ENCODE measurements around the gene USP38.
"Not testable (repeated sequence)": the region's sequence is repeated elsewhere in the genome, so short reads cannot be mapped to it uniquely, and the experiment has no call there.

Gene USP38

DNA sequence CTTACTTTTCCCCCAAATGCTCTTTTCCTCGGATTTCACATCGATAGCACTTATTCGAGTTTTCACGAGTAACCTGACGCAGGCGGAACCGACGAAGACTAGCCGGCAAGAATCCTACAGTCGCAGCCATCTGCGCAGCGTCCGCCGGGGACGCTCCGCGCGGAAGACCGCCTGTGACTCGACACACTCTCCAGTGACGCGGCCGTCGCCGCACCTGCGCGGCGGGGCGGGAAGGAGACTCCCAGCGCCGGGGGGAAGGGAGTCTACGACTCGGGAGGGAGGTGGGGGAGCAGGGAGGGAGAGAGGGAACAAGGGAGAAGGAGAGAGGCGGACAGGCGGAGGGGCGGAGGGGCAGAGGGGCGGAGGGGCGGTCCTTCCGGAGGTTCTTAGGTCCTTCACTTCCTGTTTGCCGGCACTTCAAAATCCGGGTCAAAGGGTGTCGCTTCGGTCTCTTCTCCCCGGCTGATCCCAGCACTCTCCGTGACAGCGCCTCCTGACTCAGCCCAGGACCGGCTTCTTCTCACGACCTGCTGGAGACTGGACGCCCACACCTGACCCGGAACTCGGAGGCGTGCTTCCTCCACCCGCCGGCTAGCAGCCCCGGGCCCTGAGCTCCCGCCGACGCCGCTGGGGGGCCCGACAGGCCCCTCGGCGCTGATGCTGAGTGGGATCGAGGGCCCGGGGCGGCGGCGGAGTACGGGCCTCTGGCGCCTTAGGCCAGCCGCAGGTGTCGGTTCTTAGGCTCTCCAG, at the start of gene USP38:
TSS of gene USP38 (plus strand) at position 415 of the 750 bp plus-strand sequence. CDS start 534 bp downstream, outside the sequence.
- peak; percentile 70 to 74 for DNase-seq (ENCODE audit: low spot score in 2 of 2)
- peaks cover 5% of the 10 kb centered on the region for H3K36me3 Mint-ChIP-seq
- peak within 1 kb of the TSS; percentile 97 for H3K27ac Mint-ChIP-seq
- peak; percentile 82 for ATAC-seq (ENCODE audit: low read depth)
- H3K9me3 Mint-ChIP-seq, result no peaks in the 10 kb centered on the region
- peaks cover 29% of the 10 kb centered on the region for H3K4me1 Mint-ChIP-seq
- no peaks in the 10 kb centered on the region for H3K27me3 Mint-ChIP-seq
- H3K4me3 Mint-ChIP-seq, result peak within 1 kb of the TSS; percentile 87

DNA sequence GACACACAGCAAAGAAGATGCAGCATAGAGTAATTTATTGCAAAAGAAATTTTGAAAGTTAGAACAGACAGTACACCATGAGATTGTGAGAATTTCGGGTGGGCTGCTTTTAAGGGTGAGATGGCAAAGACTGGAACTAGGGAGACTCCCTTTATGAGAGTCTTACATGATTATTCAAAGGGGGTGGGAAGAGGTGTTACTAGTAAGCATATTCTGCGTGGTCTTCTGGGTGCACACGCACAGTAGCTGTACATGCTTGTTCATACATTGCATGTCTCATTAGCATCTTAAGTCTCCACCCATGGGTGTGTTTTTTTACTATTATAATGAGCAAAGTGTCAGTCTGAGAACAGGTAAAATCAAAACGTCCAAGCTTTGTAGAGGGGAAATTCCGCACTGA, 49.4 kb upstream of the USP38 start:
- H3K36me3 Mint-ChIP-seq, result no peaks in the 10 kb centered on the region
- ATAC-seq (ENCODE audit: low read depth), result no peak
- DNase-seq (ENCODE audit: low spot score in 2 of 2), result no peak
- no peaks in the 10 kb centered on the region for H3K27me3 Mint-ChIP-seq
- no peak overlapping the region for H3K4me3 Mint-ChIP-seq
- H3K4me1 Mint-ChIP-seq, result no peaks in the 10 kb centered on the region
- H3K9me3 Mint-ChIP-seq, result no peaks in the 10 kb centered on the region
- no peak overlapping the region for H3K27ac Mint-ChIP-seq

- no peak overlapping the region for H3K27ac Mint-ChIP-seq
- ATAC-seq (ENCODE audit: low read depth), result no peak
- DNase-seq (ENCODE audit: low spot score in 2 of 2), result no peak
- peaks cover 21% of the 10 kb centered on the region for H3K9me3 Mint-ChIP-seq
- H3K4me1 Mint-ChIP-seq, result no peaks in the 10 kb centered on the region
- H3K36me3 Mint-ChIP-seq, result peaks cover 11% of the 10 kb centered on the region
- H3K4me3 Mint-ChIP-seq, result no peak overlapping the region
- peaks cover 2% of the 10 kb centered on the region for H3K27me3 Mint-ChIP-seq
These were observed 44.0 kb upstream of the USP38 start for GRCh38 chr4:143140696-143141095.

DNA sequence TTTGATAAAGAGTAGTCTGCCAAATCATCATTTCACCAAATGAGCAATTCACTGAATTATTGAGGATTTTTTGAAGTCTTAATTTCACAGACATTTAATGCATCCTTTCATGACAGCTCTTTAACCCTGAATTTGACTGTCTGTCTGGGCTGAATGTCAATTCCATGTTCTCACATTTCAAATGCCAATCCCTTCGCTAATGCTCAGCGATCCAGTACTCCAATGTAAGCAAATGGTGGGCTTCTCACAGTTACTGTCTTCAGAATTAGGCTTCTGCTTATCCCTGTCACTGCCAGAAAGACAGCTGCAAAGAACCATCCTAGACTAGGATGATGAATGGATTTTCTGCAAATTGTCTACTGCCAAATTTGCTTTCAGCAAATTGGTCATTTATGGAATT, 36.2 kb upstream of the USP38 start:
- peaks cover 2% of the 10 kb centered on the region for H3K36me3 Mint-ChIP-seq
- DNase-seq (ENCODE audit: low spot score in 2 of 2), result no peak
- no peak overlapping the region for H3K4me3 Mint-ChIP-seq
- no peaks in the 10 kb centered on the region for H3K27me3 Mint-ChIP-seq
- H3K27ac Mint-ChIP-seq, result no peak overlapping the region
- ATAC-seq (ENCODE audit: low read depth), result no peak
- peaks cover 39% of the 10 kb centered on the region for H3K9me3 Mint-ChIP-seq
- no peaks in the 10 kb centered on the region for H3K4me1 Mint-ChIP-seq

- DNase-seq (ENCODE audit: low spot score in 2 of 2) (no peak), ATAC-seq (ENCODE audit: low read depth) (no peak)
- Mint-ChIP-seq H3K36me3 (peaks cover 12% of the 10 kb centered on the region), H3K27me3 (no peaks in the 10 kb centered on the region), H3K4me3 (no peak overlapping the region), H3K27ac (no peak overlapping the region), H3K4me1 (no peaks in the 10 kb centered on the region), H3K9me3 (peaks cover 23% of the 10 kb centered on the region)
These were observed 27.9 kb upstream of the USP38 start for GRCh38 chr4:143156853-143157252.

DNA sequence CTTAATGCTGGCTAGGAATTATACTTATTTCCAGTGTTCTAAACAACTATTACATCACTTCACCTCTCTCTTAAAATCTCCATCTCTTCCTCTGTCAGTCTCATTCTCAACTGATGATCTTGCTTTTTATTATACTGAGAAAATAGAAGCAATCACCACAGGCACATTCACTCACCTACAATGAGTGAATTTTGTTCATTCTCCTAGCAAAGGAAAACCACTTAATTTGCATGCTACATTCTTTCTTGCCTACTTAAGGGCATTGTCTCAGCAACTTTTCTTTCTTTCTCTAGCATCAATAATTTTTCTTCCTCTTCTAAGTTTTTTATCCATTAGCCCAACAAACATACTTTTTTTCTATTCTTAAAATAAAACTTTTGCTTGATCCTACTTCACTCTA, 21.1 kb upstream of the USP38 start:
- no peak for DNase-seq (ENCODE audit: low spot score in 2 of 2)
- peaks cover 2% of the 10 kb centered on the region for H3K4me1 Mint-ChIP-seq
- H3K27ac Mint-ChIP-seq, result no peak overlapping the region

GRCh38 chr4:143166722-143167121, 18.0 kb upstream of the USP38 start:
- not testable (repeated sequence) for DNase-seq (ENCODE audit: low spot score in 2 of 2); ATAC-seq (ENCODE audit: low read depth); H3K4me3 Mint-ChIP-seq; H3K27ac Mint-ChIP-seq; H3K4me1 Mint-ChIP-seq; H3K27me3 Mint-ChIP-seq; H3K9me3 Mint-ChIP-seq
- peaks cover 15% of the 10 kb centered on the region for H3K36me3 Mint-ChIP-seq

More for the DNA sequence above, 21.1 kb upstream of the USP38 start:
- Mint-ChIP-seq H3K9me3 (peaks cover 5% of the 10 kb centered on the region), H3K27me3 (no peaks in the 10 kb centered on the region), H3K36me3 (peaks cover 11% of the 10 kb centered on the region), H3K4me3 (no peak overlapping the region)
- ATAC-seq (ENCODE audit: low read depth), result no peak

DNA sequence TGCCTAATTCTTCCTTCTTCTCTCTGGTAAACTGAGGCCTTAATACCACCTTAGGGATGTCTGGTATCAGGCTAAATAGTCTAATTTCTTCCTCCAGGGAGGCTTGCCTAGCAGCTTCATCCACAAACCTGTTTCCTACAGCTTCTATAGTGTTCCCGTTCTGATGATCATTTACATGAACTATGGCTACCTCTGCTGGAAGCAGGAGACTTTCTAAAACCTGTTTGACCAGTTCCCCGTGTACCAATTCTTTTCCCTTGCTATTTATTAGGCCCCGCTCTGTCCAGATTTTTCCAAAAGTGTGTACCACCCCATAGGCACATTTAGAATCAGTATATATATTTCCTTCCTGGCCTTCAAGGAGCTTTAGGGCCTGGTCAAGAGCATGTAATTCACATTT, 5.8 kb upstream of the USP38 start:
- no peak for DNase-seq (ENCODE audit: low spot score in 2 of 2)
- peak overlapping the region; percentile 4 for H3K27ac Mint-ChIP-seq

DNA sequence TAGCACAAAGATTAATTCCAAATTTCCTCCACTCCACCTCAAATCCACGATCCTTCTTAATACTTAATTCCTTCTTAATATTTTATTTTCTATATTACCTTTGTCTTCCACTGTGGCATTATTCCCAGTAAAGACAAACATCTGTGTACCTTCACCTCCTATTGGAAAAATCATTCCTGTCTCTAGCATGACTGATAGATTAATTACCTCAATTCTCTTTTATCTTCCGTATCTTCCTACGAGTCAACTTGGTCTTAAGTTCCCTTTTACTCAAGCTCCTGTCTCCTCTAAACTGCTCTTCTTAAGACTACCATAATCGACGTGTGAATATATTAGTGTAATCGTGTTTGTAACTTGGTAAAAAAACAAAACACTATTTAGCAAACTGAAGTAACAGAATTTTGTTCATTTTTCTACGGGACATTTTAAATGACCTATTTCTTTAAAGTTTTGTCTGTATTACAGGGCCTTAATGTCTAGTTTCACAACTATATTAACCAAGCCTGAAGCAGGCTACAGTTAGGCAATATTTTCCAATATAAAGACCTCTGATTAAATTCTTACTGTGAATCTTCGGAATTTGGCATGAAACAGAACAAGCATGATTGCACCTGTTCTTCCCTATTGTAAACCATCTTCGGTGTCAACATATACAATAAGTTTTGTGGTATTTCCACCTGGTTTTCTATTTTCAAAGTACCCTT, 1.1 kb upstream of the USP38 start:
- DNase-seq (ENCODE audit: low spot score in 2 of 2), result no peak
- Mint-ChIP-seq H3K27ac (peak overlapping the region; percentile 97), H3K4me3 (peak overlapping the region; percentile 87), H3K9me3 (peaks cover 4% of the 10 kb centered on the region), H3K36me3 (peaks cover 8% of the 10 kb centered on the region), H3K4me1 (peaks cover 22% of the 10 kb centered on the region), H3K27me3 (no peaks in the 10 kb centered on the region)
- ATAC-seq (ENCODE audit: low read depth), result no peak

More for the DNA sequence above, 5.8 kb upstream of the USP38 start:
- H3K4me3 Mint-ChIP-seq, result no peak overlapping the region
- no peaks in the 10 kb centered on the region for H3K27me3 Mint-ChIP-seq
- ATAC-seq (ENCODE audit: low read depth), result no peak
- peaks cover 20% of the 10 kb centered on the region for H3K36me3 Mint-ChIP-seq
- H3K4me1 Mint-ChIP-seq, result peaks cover 5% of the 10 kb centered on the region
- peaks cover 9% of the 10 kb centered on the region for H3K9me3 Mint-ChIP-seq

DNA sequence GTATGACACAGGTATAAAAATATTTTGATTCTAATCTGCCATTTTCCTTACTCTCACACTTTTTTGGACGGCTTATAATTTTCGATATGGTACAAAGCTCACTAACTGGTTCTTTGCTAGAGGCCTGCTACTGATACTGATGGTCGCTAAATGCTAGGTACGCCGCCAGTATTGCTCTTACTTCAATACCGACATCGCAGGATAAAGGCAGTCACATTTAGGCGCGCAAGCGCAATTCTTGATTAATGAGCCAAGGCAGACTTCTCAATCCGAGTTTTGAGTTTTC, 557 bp upstream of the USP38 start:
- H3K36me3 Mint-ChIP-seq, result peaks cover 3% of the 10 kb centered on the region

DNA sequence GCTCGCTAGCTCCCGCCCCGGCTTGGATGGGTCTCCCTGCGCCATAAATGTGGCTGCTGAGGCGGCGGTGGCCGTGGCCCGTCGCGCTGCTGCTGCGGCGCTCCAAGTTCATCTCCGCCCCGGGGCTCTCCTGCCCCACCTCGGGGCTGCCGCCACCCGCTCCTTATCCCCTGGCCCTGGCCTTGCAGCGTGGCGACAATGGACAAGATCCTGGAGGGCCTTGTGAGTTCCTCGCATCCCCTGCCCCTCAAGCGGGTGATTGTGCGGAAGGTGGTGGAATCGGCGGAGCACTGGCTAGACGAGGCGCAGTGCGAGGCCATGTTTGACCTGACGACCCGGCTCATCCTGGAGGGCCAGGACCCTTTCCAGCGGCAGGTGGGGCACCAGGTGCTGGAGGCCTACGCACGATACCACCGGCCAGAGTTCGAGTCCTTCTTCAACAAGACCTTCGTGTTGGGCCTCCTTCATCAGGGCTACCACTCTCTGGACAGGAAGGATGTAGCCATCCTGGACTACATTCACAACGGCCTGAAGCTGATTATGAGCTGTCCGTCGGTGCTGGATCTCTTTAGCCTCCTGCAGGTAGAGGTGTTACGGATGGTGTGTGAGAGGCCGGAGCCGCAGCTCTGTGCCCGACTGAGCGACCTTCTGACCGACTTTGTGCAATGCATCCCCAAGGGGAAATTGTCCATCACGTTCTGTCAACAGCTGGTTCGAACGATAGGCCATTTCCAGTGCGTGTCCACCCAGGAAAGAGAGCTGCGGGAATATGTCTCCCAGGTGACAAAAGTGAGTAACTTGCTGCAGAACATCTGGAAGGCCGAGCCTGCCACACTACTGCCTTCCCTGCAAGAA, 763 bp downstream of the USP38 start:
- H3K4me1 Mint-ChIP-seq, result peaks cover 32% of the 10 kb centered on the region

More for the DNA sequence above, 557 bp upstream of the USP38 start:
- DNase-seq (ENCODE audit: low spot score in 2 of 2), result no peak
- peaks cover 25% of the 10 kb centered on the region for H3K4me1 Mint-ChIP-seq
- peak; percentile 41 for ATAC-seq (ENCODE audit: low read depth)
- H3K4me3 Mint-ChIP-seq, result peak overlapping the region; percentile 87
- H3K9me3 Mint-ChIP-seq, result no peaks in the 10 kb centered on the region
- H3K27ac Mint-ChIP-seq, result peak overlapping the region; percentile 97
- H3K27me3 Mint-ChIP-seq, result no peaks in the 10 kb centered on the region

DNA sequence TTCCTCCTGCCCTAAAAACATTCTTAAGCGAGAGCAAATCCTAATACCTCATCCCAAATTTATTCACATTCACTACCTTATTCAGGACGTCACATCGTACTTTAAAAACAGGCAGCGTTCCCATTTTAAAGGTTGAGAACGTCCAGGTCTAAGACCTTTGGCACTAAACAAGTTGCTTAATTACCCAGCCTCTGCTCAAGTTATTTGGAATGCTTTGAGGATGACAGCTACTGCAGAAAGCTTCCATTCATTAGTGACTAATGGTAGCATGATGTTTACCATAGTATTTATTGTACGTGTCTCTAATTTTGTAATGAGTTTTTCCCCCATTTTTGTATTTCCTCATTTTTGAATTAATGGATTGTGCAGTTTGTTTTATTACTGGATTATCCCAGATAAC, 1.5 kb downstream of the USP38 start:
- H3K4me3 Mint-ChIP-seq, result peak overlapping the region; percentile 87
- DNase-seq (ENCODE audit: low spot score in 2 of 2) (no peak), ATAC-seq (ENCODE audit: low read depth) (no peak)
- H3K27me3 Mint-ChIP-seq, result no peaks in the 10 kb centered on the region
- H3K36me3 Mint-ChIP-seq, result peaks cover 6% of the 10 kb centered on the region
- H3K27ac Mint-ChIP-seq, result peak overlapping the region; percentile 97
- H3K4me1 Mint-ChIP-seq, result peaks cover 35% of the 10 kb centered on the region
- no peaks in the 10 kb centered on the region for H3K9me3 Mint-ChIP-seq

More for the DNA sequence above, 763 bp downstream of the USP38 start:
- ATAC-seq (ENCODE audit: low read depth) (peak; percentile 6), DNase-seq (ENCODE audit: low spot score in 2 of 2) (no peak)
- H3K9me3 Mint-ChIP-seq, result no peaks in the 10 kb centered on the region
- H3K36me3 Mint-ChIP-seq, result peaks cover 5% of the 10 kb centered on the region
- peak overlapping the region; percentile 87 for H3K4me3 Mint-ChIP-seq
- H3K27me3 Mint-ChIP-seq, result no peaks in the 10 kb centered on the region
- peak overlapping the region; percentile 97 for H3K27ac Mint-ChIP-seq

DNA sequence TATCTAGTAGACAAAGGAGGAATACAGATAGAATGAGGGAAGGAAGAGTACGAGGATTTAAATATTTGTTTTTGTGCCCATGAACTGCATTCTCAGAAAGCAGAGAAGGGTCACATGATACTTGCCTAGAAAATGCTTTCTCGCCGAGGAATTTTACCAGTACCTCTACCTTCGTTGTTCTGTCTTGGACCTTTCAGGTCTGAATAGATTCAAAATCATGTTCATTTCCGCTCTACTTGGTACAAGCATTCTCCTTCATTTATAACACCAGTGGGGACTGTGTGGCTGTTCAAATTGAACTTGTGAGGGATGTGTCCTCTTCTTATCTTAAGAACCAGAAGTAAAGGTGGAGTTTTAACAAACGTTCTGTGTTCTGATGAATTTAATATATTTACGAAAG, 1.9 kb downstream of the USP38 start:
- H3K27ac Mint-ChIP-seq, result peak overlapping the region; percentile 97
- H3K36me3 Mint-ChIP-seq, result peaks cover 6% of the 10 kb centered on the region
- DNase-seq (ENCODE audit: low spot score in 2 of 2), result no peak

More for the DNA sequence above, 1.9 kb downstream of the USP38 start:
- H3K9me3 Mint-ChIP-seq, result no peaks in the 10 kb centered on the region
- peaks cover 35% of the 10 kb centered on the region for H3K4me1 Mint-ChIP-seq
- ATAC-seq (ENCODE audit: low read depth), result no peak
- H3K27me3 Mint-ChIP-seq, result no peaks in the 10 kb centered on the region
- H3K4me3 Mint-ChIP-seq, result peak overlapping the region; percentile 87

Measured in memory B cell (primary cell).